Esophagus squamous epithelium (tissue), 4 donors: Measurements from ENCODE around the gene HPS3.

Experiments
- POLR2A ChIP-seq, 4 donors: fragments of 450-650 bp; IDR thresholded peaks; one replicate each; pipeline ENCODE4 v1.6.1; 2017; ENCODE audit warnings: antibody characterized with exemption in 4 of 4, mild to moderate bottlenecking in 4 of 4, moderate library complexity in 3 of 4
- TF ChIP-seq, protein P1 (sequence below), 6 experiments: fragments of 450-650 bp in 4 of 6; fragments of 200-600 bp in 2 of 6; sonication (generic) in 2 of 6; IDR thresholded peaks; one replicate each; pipeline ENCODE4 v1.5.1; 2016 to 2019; ENCODE audit warnings: antibody characterized with exemption in 6 of 6, mild to moderate bottlenecking in 4 of 6, moderate library complexity in 4 of 6

DNA sequence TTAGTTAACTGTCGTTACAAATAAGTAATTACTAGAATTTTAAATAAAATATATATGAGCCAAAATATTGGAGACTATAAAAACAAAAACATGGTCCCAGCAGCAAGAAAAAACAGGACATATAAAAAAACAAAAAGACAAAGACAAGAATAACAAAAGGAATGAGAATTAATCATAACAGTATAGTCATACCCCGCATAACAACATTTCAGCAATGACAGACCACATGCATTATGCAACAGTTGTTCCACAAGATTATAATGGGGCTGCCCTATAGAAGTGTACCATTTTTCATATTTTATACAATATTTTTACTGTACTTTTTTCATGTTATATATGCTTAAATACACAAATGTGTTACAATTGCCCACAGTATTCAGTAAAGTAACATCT is 48.7 kb upstream of the HPS3 start:
- no peak for TF ChIP-seq POLR2A (IDR thresholded peaks at IDR 0.05)
- TF ChIP-seq, protein P1, sequence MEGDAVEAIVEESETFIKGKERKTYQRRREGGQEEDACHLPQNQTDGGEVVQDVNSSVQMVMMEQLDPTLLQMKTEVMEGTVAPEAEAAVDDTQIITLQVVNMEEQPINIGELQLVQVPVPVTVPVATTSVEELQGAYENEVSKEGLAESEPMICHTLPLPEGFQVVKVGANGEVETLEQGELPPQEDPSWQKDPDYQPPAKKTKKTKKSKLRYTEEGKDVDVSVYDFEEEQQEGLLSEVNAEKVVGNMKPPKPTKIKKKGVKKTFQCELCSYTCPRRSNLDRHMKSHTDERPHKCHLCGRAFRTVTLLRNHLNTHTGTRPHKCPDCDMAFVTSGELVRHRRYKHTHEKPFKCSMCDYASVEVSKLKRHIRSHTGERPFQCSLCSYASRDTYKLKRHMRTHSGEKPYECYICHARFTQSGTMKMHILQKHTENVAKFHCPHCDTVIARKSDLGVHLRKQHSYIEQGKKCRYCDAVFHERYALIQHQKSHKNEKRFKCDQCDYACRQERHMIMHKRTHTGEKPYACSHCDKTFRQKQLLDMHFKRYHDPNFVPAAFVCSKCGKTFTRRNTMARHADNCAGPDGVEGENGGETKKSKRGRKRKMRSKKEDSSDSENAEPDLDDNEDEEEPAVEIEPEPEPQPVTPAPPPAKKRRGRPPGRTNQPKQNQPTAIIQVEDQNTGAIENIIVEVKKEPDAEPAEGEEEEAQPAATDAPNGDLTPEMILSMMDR (IDR thresholded peaks at IDR 0.05), result no peak
